ENCODE measurements around the gene COIL. TPM values are rescaled to one million over a fixed set of nuclear protein-coding genes. Genes with fewer than 3 reads are reported as not detected.

COIL gene
- total and polyA plus RNA-seq, 9 of the 15 experiments (the other 6 are each of a cell fraction or from before 2014, with no cell fraction given), result 23.9 to 41.3 (median 28.7) TPM

GRCh38 chr17:56896968-56897359, 63.9 kb downstream of the COIL start (continued):
- TF ChIP-seq ZNF318 (IDR thresholded peaks at IDR 0.05; ENCODE audit: borderline replicate concordance in 1 of 2, low read depth in 1 of 2) (no peak), MLLT1 (IDR thresholded peaks at IDR 0.05) (no peak), ZBTB5 (IDR thresholded peaks at IDR 0.05) (no peak), SETDB1 (IDR thresholded peaks at IDR 0.05; ENCODE audit: low read length) (no peak)
